GM12891 (cell line): ENCODE measurements around the gene CHRM5.

ENCODE experiments used
- POLR2A ChIP-seq: IDR thresholded peaks from 2 replicates; pipeline ENCODE4 v1.6.1; 2011; ENCODE audit warnings: low read depth, low read length, control low read depth
- POLR2AphosphoS5 ChIP-seq: IDR thresholded peaks from 2 replicates; pipeline ENCODE4 v1.6.1; 2011; ENCODE audit warnings: low read depth, low read length, control low read depth

GRCh38 chr15:34001536-34001935, 33.2 kb downstream of the CHRM5 start:
- TF ChIP-seq POLR2A (no peak), POLR2AphosphoS5 (no peak)
